Ascending aorta (tissue), 2 donors: ENCODE results near the gene MPV17L. TPM values are rescaled to one million over a fixed set of nuclear protein-coding genes. Genes with fewer than 3 reads are reported as not detected.

Source experiments
- DNase-seq, 2 donors: peaks; one replicate each; pipeline ENCODE4 v3.0.0-alpha.2; 2019; ENCODE audit warnings: low spot score in 2 of 2
- H3K27ac ChIP-seq, 2 donors: fragments of 200-600 bp; sonication (generic); one replicate each; pipeline ENCODE4 v1.5.1; 2016 to 2017; ENCODE audit warnings: mild to moderate bottlenecking in 1 of 2
- H3K27me3 ChIP-seq: fragments of 200-600 bp; sonication (generic); one replicate; pipeline ENCODE4 v1.5.1; 2017
- H3K36me3 ChIP-seq, 2 donors: fragments of 200-600 bp; sonication (generic); one replicate each; pipeline ENCODE4 v1.5.1; 2016
- H3K4me1 ChIP-seq, 2 donors: fragments of 200-600 bp; sonication (generic); one replicate each; pipeline ENCODE4 v1.5.1; 2016 to 2017; ENCODE audit warnings: mild to moderate bottlenecking in 1 of 2
- H3K4me3 ChIP-seq, 2 donors: fragments of 200-600 bp; sonication (generic); one replicate each; pipeline ENCODE4 v1.5.1; 2016 to 2017; ENCODE audit warnings: mild to moderate bottlenecking in 1 of 2
- H3K9me3 ChIP-seq, 2 donors: fragments of 200-600 bp; sonication (generic); one replicate each; pipeline ENCODE4 v1.5.1; 2016
- intact Hi-C: fragments of 100-400 bp; cut with DNase I; formaldehyde crosslinking; loops from one replicate; pipeline ENCODE4 v1.15.1; 2023
- total RNA-seq: library from RNA; depleted of rRNA; stranded (reverse); fragments of >200 nt; gene quantifications from one replicate; pipeline ENCODE4 v1.1.0, GENCODE V29; 2016
- TF ChIP-seq, protein P1 (sequence below), 3 experiments: fragments of 200-600 bp in 2 of 3; fragments of 450-650 bp in 1 of 3; sonication (generic) in 2 of 3; IDR thresholded peaks; one replicate each; pipeline ENCODE4 v1.5.1; 2016 to 2019; ENCODE audit warnings: antibody characterized with exemption in 3 of 3, mild to moderate bottlenecking in 1 of 3, moderate library complexity in 1 of 3

Gene MPV17L
- total RNA-seq, 1 donor from 2014 or later = 0.75 TPM

DNA sequence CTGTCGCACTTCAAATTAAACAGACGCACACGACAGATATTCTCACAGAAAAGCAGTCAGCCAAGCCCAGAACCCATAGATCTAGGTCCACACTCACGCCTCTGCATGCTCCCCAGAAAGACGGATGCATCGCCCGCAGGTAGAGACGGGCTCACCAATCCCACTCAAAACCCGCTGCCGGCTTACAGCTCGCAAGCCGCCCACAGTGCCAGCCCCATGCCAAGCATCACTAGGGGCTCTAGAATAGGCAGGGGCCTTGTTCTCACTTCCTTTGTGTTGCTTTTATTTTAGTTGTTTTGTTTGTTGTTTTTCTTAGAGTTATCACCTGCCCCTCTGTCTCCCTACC is 38.5 kb downstream of the MPV17L start:
- Histone ChIP-seq H3K27ac (peak overlapping the region; percentile 82), H3K36me3 (no peaks in the 10 kb centered on the region), H3K4me3 (peak overlapping the region; percentile 52 to 94), H3K9me3 (no peaks in the 10 kb centered on the region), H3K4me1 (peaks cover 0 to 6% of the 10 kb centered on the region in 2 donors), H3K27me3 (no peaks in the 10 kb centered on the region)
- DNase-seq = no peak
- TF ChIP-seq, protein P1, sequence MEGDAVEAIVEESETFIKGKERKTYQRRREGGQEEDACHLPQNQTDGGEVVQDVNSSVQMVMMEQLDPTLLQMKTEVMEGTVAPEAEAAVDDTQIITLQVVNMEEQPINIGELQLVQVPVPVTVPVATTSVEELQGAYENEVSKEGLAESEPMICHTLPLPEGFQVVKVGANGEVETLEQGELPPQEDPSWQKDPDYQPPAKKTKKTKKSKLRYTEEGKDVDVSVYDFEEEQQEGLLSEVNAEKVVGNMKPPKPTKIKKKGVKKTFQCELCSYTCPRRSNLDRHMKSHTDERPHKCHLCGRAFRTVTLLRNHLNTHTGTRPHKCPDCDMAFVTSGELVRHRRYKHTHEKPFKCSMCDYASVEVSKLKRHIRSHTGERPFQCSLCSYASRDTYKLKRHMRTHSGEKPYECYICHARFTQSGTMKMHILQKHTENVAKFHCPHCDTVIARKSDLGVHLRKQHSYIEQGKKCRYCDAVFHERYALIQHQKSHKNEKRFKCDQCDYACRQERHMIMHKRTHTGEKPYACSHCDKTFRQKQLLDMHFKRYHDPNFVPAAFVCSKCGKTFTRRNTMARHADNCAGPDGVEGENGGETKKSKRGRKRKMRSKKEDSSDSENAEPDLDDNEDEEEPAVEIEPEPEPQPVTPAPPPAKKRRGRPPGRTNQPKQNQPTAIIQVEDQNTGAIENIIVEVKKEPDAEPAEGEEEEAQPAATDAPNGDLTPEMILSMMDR (IDR thresholded peaks at IDR 0.05) = no peak
- intact Hi-C loops = loop anchor here (2.0 kb wide), 1 partner anchor 57 kb away; no protein-coding TSS in a partner anchor

DNA sequence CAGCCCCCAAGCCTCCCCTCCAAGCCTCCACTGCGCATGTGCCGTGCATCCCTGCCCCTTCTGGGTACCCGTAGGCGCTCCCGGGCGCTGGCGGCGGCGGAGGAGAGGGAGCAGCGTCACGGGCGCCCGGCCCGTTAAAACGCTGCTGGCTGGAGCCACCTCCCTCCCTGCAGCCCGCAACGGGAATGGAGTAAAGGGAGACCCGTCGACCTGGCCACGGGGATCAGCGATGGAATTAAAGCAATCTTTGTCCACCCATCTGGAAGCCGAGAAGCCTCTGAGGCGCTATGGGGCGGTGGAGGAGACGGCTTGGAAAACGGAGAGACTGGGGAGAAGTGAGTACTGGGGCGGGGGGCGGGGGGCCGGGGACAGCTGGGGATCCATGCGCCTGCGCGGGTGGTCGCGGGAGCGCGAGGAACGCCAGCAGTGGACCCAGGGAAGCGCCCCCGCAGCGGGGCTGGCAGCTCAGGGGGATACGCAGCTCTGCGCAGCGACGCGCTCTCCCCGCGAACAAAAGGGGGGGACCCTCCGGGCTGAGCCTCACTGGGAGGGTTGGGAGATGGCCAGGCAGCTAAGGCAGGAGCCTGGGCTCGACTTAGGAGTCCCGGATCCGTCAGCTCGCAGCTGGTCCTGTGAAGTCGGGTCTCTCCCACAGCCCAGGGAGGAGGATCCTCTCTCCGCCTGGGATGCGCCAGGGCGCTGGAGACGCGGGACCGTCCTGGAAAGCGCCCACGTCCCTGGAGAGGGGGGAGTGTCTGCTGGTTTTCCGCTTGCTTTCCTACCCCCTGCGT is 39.1 kb downstream of the MPV17L start, which contains the start of gene BMERB1:
TSS of gene BMERB1 (plus strand) at position 164 of the 791 bp plus-strand sequence. CDS start at position 230, 66 bp downstream.
- peaks cover 0 to 10% of the 10 kb centered on the region in 2 donors for H3K4me1 ChIP-seq
- no peaks in the 10 kb centered on the region for H3K36me3 ChIP-seq
- intact Hi-C loops = loop anchor here (2.0 kb wide), 1 partner anchor 56 kb away; no protein-coding TSS in a partner anchor
- DNase-seq = peak; percentile 18 to 90
- no peaks in the 10 kb centered on the region for H3K27me3 ChIP-seq
- TF ChIP-seq, protein P1 (IDR thresholded peaks at IDR 0.05) = no peak
- peak within 1 kb of the TSS; percentile 52 to 94 for H3K4me3 ChIP-seq
- no peaks in the 10 kb centered on the region for H3K9me3 ChIP-seq
- H3K27ac ChIP-seq = peak within 1 kb of the TSS; percentile 82

DNA sequence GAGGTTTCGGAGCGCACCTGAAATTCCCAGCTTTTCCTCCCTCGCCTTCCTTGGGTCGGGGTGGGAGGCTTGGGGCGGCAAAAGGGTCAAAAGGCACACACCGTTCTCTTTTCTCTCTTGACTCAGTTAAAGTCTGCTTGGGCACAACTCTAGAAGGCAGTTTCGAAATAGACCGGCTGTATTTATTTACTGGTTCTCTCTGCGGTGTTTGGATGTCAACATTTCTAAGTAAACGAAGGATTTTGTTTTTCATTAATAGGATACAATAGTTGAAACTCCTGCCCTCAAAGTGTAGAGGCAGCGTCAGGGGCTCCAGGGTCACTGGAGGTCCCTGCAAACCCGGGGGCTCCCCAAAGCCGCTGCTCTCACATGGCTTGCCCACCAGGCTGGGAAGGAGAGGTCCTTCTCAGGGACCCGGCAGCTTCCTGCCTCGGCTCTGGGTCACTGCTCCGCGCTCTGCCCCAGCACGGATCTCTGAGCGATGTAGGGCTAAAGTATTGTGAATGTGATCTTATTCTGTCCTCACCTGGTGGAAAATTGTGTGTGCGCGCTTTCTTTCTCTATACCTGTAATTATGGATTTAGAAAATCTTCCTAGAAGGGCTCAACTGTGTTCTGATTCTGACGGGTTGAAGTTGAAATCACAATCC is 39.8 kb downstream of the MPV17L start:
- Histone ChIP-seq H3K36me3 (no peaks in the 10 kb centered on the region), H3K27ac (peak overlapping the region; percentile 82), H3K4me1 (peaks cover 0 to 13% of the 10 kb centered on the region in 2 donors), H3K9me3 (no peaks in the 10 kb centered on the region), H3K4me3 (peak overlapping the region; percentile 52 to 94), H3K27me3 (no peaks in the 10 kb centered on the region)
- no peak for DNase-seq
- intact Hi-C loops = loop anchor here (2.0 kb wide), 1 partner anchor 55 kb away; no protein-coding TSS in a partner anchor
- TF ChIP-seq, protein P1 (IDR thresholded peaks at IDR 0.05) = no peak

DNA sequence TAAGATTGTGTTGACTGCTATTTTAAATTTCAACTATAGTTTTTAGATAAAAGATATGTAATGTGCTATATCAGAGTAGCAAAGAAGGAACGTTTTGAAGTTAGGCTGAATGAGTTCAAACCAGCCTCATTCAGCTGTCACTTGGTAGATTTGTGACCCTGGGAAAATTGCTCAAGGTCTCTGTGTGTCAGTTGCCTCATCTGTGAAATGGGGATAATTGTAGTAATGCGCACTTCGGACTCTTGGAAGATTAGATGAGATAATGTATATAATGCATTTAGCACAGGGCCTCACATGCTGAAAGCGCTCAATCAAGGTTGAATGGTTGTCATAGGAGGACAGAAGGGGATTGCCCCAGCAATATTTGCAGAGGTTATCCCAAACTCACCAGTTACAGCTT is 43.5 kb downstream of the MPV17L start:
- DNase-seq = no peak
- Histone ChIP-seq H3K27me3 (no peaks in the 10 kb centered on the region), H3K4me1 (peaks cover 0 to 29% of the 10 kb centered on the region in 2 donors), H3K36me3 (no peaks in the 10 kb centered on the region), H3K4me3 (no peak overlapping the region), H3K27ac (peak overlapping the region; percentile 80), H3K9me3 (no peaks in the 10 kb centered on the region)
- TF ChIP-seq, protein P1 (IDR thresholded peaks at IDR 0.05) = no peak
- intact Hi-C loops = no loop called here

DNA sequence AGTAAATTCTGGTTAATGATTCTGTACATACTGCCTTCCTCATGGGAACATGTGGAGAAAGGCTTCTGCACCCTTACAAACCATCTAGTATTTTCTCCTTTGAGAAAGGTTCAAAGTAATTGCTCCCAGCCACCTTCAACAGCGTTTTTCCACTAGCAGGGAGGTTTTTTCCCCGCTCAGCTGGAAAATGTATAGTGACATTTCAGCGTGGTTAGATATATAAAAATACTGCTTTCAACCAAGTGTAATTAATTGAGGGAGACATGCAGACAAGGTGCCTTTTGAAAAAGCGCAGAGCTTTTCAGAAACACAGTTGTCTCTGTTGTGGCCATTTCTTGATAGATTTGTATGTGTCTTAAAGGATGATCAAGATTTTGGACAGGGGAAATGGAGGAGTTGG is 44.0 kb downstream of the MPV17L start:
- Histone ChIP-seq H3K27ac (peak overlapping the region; percentile 80), H3K9me3 (no peaks in the 10 kb centered on the region), H3K4me3 (no peak overlapping the region), H3K4me1 (peaks cover 0 to 29% of the 10 kb centered on the region in 2 donors), H3K27me3 (no peaks in the 10 kb centered on the region), H3K36me3 (no peaks in the 10 kb centered on the region)
- no peak for DNase-seq
- intact Hi-C loops = no loop called here
- TF ChIP-seq, protein P1 (IDR thresholded peaks at IDR 0.05) = no peak
